A549 treated with CORT108297 at 1 μM for 4 hours (cell line): ENCODE measurements around the gene TRIM65. TPM values are rescaled to one million over a fixed set of nuclear protein-coding genes. Genes with fewer than 3 reads are reported as not detected.

Source experiments
- total RNA-seq: library from RNA; stranded (reverse); fragments of 200-300 nt; extraction: Qiagen RNA extraction; gene quantifications from 5 replicates; pipeline ENCODE4 v1.2.3, GENCODE V29; 2022

The TRIM65 gene, protein sequence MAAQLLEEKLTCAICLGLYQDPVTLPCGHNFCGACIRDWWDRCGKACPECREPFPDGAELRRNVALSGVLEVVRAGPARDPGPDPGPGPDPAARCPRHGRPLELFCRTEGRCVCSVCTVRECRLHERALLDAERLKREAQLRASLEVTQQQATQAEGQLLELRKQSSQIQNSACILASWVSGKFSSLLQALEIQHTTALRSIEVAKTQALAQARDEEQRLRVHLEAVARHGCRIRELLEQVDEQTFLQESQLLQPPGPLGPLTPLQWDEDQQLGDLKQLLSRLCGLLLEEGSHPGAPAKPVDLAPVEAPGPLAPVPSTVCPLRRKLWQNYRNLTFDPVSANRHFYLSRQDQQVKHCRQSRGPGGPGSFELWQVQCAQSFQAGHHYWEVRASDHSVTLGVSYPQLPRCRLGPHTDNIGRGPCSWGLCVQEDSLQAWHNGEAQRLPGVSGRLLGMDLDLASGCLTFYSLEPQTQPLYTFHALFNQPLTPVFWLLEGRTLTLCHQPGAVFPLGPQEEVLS
- 28.5 to 44.5 TPM (median 38.4 TPM) in 5 replicates for total RNA-seq

DNA sequence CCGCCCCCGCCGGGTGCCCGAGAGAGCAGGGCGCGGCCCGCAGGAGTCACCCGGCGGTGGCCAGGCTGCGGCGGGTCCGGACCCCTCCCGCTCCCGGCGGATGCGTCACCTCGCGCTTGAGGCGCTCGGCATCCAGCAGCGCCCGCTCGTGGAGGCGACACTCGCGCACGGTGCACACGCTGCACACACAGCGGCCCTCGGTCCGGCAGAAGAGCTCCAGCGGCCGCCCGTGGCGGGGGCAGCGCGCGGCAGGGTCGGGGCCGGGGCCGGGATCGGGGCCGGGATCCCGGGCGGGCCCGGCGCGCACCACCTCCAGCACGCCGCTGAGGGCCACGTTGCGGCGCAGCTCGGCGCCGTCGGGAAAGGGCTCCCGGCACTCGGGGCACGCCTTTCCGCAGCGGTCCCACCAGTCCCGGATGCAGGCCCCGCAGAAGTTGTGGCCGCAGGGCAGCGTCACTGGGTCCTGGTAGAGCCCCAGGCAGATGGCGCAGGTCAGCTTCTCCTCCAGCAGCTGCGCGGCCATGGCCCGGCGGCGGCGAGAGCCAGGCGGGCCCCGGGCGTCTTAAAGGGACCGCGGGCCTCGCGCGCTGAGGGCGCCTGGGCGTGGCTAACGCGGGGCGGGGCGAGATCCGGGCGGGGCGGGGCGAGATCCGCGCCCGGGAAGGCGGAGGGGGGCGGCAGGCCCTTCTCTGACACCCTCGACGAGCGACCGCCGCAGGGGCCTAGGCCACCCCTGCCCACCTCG is at the start of gene TRIM65:
TSS of gene TRIM65 (minus strand) at position 537 of the 745 bp plus-strand sequence. CDS start at position 523, 14 bp downstream.

DNA sequence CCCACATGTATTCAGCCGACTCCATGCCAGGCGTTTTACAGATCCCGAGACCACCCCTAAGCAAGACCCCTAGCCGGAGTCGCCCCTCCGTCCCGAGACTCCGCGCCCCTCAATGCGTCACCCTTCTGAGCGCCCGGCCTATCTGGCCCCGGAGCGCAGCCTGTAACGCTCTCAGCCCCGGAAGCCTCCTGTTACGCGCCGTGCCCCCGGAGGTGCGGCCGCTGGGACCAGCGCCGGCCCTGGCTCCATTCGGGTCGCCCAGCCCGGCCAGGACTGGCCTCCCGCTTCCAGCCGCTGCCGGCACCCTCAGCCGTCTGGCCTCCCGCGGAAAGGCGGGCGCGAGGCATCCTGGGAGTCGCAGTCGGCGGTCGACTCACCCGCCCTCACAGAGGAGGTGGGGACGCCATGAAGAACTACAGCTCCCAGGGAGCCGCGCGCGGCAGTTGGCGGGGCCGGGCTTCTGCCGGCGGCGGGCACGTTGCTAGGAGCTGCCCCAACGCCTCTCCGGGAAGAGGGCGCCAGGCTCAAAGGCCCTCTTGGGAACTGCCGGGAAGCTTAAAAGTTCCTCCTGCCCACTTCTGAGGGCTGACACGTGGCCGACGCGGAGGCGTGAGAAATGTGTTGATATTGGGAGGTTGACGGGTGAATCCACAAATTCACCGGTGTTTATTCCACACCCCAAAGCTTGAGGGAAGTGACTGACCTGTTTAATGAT is 44.1 kb upstream of the TRIM65 start, which contains the start of gene FBF1:
TSS of gene FBF1 (minus strand) at position 316 of the 715 bp plus-strand sequence. CDS start 2,893 bp downstream, outside the sequence.

DNA sequence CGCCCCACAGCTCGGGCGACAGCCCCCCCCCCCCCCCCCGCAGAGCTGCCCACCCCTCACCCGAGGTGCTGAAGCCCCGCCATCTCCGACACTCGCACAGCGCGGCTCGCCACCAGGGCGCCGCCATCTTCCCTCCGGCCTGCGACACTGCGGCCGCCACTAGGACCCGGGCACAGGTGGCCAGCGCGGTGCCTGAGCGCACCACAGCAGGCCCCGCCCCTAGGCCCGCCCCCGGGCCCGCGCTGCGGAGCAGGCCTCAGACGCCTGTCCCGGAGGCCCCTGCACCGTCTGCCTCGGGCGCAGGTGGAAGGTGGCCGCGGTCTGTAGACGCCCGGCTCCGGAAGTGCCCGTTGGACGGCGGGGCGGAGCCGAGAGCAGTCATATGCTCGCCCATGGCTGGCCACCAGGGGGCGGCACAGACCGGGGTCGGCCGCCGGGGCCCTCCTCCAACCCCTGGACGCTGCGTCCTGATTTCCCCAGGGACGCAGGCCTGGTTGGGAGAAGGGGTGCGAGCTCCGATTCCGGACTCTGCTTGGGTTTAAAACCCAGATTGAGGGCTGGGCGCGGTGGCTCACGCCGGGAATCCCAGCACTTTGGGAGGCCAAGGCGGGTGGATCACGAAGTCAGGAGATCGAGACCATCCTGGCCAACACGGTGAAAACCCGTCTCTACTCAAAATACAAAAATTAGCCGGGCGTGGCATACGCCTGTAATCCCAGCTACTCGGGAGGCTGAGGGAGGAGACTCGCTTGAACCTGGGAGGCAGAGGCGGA is 8.2 kb upstream of the TRIM65 start, which contains the start of gene MRPL38:
TSS of gene MRPL38 (minus strand) at position 136 of the 773 bp plus-strand sequence. CDS start at position 127, 9 bp downstream.

DNA sequence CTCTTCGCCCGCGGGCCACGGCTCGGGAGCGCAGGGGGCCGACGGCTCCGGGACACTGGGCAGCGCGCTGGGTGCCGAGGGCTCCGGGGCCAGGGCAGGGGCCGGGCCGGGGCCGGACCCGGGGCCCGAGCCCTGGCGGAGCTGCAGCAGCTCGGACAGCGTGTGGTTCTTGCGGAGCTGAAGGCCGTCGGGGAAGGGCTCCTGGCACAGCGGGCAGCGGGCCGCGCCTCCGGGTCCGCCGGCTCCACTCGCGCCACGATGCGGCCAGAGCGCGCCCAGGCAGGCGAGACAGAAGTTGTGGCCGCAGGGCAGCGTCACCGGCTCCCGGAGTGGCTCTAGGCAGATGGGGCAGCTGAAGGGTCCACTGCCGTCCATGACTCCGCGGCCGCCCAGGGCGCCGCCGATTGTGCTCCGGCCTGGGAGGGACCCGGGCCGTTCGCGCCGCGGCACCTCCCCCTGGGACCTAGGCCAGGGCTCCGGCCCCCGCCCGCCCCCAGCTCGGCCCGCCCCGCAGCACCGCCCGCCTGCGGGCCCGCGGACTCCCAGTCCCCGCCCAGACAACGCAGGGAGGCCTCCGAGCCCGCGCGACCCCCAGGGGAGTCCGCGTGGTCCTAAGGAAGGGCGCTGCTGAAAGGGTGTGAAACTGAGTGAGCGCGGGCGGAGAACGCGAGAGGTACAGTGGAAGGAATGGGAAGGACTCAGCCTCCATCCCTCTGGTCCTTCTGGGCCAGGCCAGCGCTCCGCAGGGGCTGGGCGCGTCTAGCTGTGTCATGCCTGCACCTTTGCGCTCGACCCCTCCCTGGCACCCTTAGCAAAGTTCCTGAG is 18.4 kb downstream of the TRIM65 start, which contains the start of gene TRIM47:
TSS of gene TRIM47 (minus strand) at position 408 of the 825 bp plus-strand sequence. CDS start at position 375, 33 bp downstream.

DNA sequence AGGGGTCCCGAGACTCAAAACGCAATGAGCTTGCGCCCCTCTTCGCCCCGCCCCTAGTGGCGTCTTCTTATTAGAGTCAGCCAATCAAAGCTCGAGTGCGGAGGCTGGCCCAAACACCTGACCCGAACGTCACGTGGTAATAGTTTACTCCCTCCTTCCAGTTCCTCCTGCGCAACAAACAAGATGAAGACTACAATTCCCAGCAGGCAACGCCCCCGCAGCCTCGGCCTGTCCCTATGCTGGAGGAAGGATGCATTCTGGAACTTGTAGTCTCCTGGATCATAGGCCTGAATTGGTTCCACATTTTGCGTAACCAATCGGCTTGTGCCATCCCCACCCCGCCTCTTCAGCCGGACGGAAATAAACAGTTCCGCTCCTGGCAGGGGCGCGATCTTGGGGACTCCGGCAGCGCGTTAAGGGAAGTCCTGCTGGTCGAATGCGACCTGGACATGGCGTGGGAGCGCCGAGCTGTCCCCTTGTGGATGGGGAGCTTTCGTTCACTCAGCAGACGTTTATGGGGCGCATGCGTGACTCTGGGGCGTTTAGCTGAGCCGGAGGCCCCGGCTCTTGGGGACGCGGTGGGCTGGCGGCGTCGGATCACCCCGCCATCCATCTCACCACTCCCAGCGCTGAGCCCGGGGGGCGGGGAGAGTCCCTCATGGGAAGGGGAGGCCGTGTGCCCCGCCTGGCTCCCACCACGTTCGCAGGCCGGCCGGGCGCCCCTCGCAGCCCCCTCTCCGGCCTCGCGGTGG is 41.3 kb downstream of the TRIM65 start, which contains the start of gene WBP2:
TSS of gene WBP2 (minus strand) at position 26 of the 752 bp plus-strand sequence. CDS start 38 bp downstream, outside the sequence.

DNA sequence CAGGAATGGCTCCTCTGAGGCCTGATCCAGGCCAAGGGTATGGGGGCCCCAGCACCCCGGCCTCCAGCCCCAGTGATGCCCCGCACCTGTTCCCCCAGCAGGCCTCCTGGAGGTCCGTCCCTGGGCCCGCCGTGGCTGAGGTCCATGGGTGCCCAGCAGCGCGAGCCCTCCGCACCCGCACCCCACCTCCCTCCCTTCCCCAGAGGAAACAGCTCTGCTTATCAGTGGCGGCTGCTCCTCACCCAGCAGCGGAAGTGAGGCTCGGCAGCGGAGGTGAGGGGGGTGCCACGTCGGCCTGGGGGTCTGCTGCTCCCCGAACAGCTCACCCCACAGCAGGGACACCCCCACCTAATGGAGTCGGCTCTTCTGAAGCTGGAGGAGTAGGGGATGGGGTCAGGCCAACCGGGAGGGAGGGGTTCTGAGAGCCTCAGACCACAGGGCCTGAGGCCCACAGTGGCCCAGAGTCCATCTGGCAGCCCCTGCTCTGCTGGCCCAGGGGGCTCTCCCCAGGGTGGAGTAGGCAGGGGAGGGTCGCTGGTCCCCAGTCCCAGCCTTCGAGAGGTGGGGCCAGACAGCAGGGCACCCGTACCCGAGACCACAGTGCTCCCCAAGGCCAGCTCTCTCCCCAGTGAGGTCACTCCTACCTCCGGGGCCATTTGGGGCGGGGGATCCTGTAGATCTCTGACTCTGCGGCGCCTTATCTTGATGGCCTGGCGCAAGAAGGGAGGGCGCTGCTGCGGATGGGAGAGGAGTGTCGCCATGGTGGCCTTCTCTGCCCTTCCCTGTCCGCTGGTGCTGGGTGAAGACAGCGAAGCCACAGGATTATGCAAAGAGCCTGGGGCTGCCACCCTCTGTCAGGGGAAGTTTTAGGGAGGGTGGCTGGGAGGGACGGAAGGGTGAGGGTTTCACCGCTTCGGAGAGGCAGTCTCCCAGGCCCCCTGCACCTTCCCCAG is 52.9 kb downstream of the TRIM65 start, which contains the start of gene UNC13D:
TSS of gene UNC13D (minus strand) at position 828 of the 953 bp plus-strand sequence. CDS start at position 761, 67 bp downstream.

Other genes with a start within 250 kb of the TRIM65 start
- 20.9 to 29.0 TPM (median 28.2 TPM) in 5 replicates for gene RECQL5, start 229.8 kb downstream of the TRIM65 start, total RNA-seq
- gene SAP30BP, start 229.6 kb downstream of the TRIM65 start, total RNA-seq: 103 to 122 TPM (median 105 TPM) in 5 replicates
- 48.5 to 68.4 TPM (median 60.7 TPM) in 5 replicates for gene ITGB4, start 175.5 kb downstream of the TRIM65 start, total RNA-seq
- 46.3 to 80.1 TPM (median 72.6 TPM) in 5 replicates for gene GALK1, start 131.8 kb downstream of the TRIM65 start, total RNA-seq
- gene UNK, start 112.1 kb downstream of the TRIM65 start, total RNA-seq: 25.1 to 31.3 TPM (median 29.8 TPM) in 5 replicates
- gene UNC13D, start 52.5 kb downstream of the TRIM65 start, total RNA-seq: 4.5 to 5.2 TPM (median 5.0 TPM) in 5 replicates
- gene WBP2, start 41.6 kb downstream of the TRIM65 start, total RNA-seq: 90.8 to 108 TPM (median 95.9 TPM) in 5 replicates
- 104 to 187 TPM (median 156 TPM) in 5 replicates for gene TRIM47, start 18.4 kb downstream of the TRIM65 start, total RNA-seq
- gene MRPL38, start 7.9 kb upstream of the TRIM65 start, total RNA-seq: 89.3 to 135 TPM (median 123 TPM) in 5 replicates
- 5.3 to 10.9 TPM (median 9.6 TPM) in 5 replicates for gene FBF1, start 44.1 kb upstream of the TRIM65 start, total RNA-seq
- 13.5 to 18.0 TPM (median 15.8 TPM) in 5 replicates for gene ACOX1, start 82.2 kb upstream of the TRIM65 start, total RNA-seq
- 20.9 to 27.4 TPM (median 26.0 TPM) in 5 replicates for gene TEN1, start 82.3 kb upstream of the TRIM65 start, total RNA-seq
- 3.0 to 5.5 TPM (median 5.4 TPM) in 5 replicates for gene CDK3, start 103.9 kb upstream of the TRIM65 start, total RNA-seq
- 12.0 to 19.5 TPM (median 18.2 TPM) in 5 replicates for gene EVPL, start 130.4 kb upstream of the TRIM65 start, total RNA-seq
- gene SRP68, start 175.6 kb upstream of the TRIM65 start, total RNA-seq: 80.7 to 88.7 TPM (median 82.3 TPM) in 5 replicates
- 0.53 to 2.2 TPM (median 1.5 TPM) in 5 replicates for gene GALR2, start 177.8 kb upstream of the TRIM65 start, total RNA-seq
- 0.16 to 0.35 TPM (median 0.29 TPM) in 5 replicates for gene ZACN, start 182.2 kb upstream of the TRIM65 start, total RNA-seq
- 55.3 to 69.2 TPM (median 63.5 TPM) in 5 replicates for gene EXOC7, start 206.8 kb upstream of the TRIM65 start, total RNA-seq
- 0.21 to 0.50 TPM (median 0.40 TPM) in 5 replicates for gene FOXJ1, start 244.3 kb upstream of the TRIM65 start, total RNA-seq